GM12878 (cell line): Measurements from ENCODE around the gene UBC. TPM values are rescaled to one million over a fixed set of nuclear protein-coding genes. Genes with fewer than 3 reads are reported as not detected.

Source experiments
- BHLHE40 ChIP-seq, 2 experiments: fragments of 450-650 bp in 1 of 2; IDR thresholded peaks; 2 replicates each; pipeline ENCODE4 v1.6.1; 2011 to 2017; ENCODE audit warnings: low read depth in 2 of 2, borderline replicate concordance in 1 of 2, improper control_type of control experiment in 1 of 2, low read length in 1 of 2, mild to moderate bottlenecking in 1 of 2
- CBFB ChIP-seq: IDR thresholded peaks from 2 replicates; pipeline ENCODE4 v1.6.1; 2016; ENCODE audit warnings: antibody characterized with exemption, low read depth
- CBX5 ChIP-seq: sonication (generic); IDR thresholded peaks from 2 replicates; pipeline ENCODE4 v1.6.1; 2016; ENCODE audit warnings: low read depth, moderate library complexity, mild to moderate bottlenecking, inconsistent platforms
- EGR1 ChIP-seq, 2 experiments: IDR thresholded peaks; 1 replicate in 1 of 2; 2 replicates in 1 of 2; pipeline ENCODE4 v1.6.1; 2011 to 2012; ENCODE audit warnings: low read depth in 2 of 2, low read length in 2 of 2, borderline replicate concordance in 1 of 2, mild to moderate bottlenecking in 1 of 2, moderate library complexity in 1 of 2
- GATAD2B ChIP-seq: fragments of 450-650 bp; conservative IDR thresholded peaks from 2 replicates; pipeline ENCODE4 v1.6.1; 2017; ENCODE audit warnings: low read depth, mild to moderate bottlenecking, moderate library complexity
- JUNB ChIP-seq: IDR thresholded peaks from 2 replicates; pipeline ENCODE4 v1.6.1; 2016; ENCODE audit warnings: antibody characterized with exemption, mild to moderate bottlenecking
- MXI1 ChIP-seq: fragments of 150-350 bp; IDR thresholded peaks from 2 replicates; pipeline ENCODE4 v1.6.1; 2011; ENCODE audit warnings: low read depth, mild to moderate bottlenecking, inconsistent platforms, low read length, improper control_type of control experiment
- PAX8 ChIP-seq: fragments of 450-650 bp; IDR thresholded peaks from 2 replicates; pipeline ENCODE4 v1.6.1; 2017; ENCODE audit warnings: mild to moderate bottlenecking, moderate library complexity
- RAD51 ChIP-seq: fragments of 450-650 bp; IDR thresholded peaks from 2 replicates; pipeline ENCODE4 v1.6.1; 2016; ENCODE audit warnings: moderate library complexity, mild to moderate bottlenecking, inconsistent platforms
- RELA ChIP-seq: fragments of 450-650 bp; IDR thresholded peaks from 2 replicates; pipeline ENCODE4 v1.8.0; 2014; ENCODE audit warnings: borderline replicate concordance; ENCODE audit not compliant: partially characterized antibody
- SPI1 ChIP-seq: IDR thresholded peaks from 2 replicates; pipeline ENCODE4 v1.6.1; 2011; ENCODE audit warnings: low read depth, mild to moderate bottlenecking, low read length, moderate library complexity, borderline replicate concordance; ENCODE audit not compliant: insufficient read depth
- TCF7 ChIP-seq: IDR thresholded peaks from 2 replicates; pipeline ENCODE4 v1.6.1; 2014; ENCODE audit warnings: antibody characterized with exemption, borderline replicate concordance
- WRNIP1 ChIP-seq: IDR thresholded peaks from 2 replicates; pipeline ENCODE4 v1.6.1; 2011; ENCODE audit warnings: low read depth, low read length, improper control_type of control experiment, borderline replicate concordance
- polyA plus RNA-seq, 11 experiments: library from polyadenylated mRNA; depleted of rRNA in 4 of 11; unstranded in 6 of 11; stranded (reverse) in 5 of 11; fragments of >200 nt; fragmentation: Nextera tagmentation in 4 of 11; fragmentation: Illumina TruSeq in 1 of 11; extraction: Ambion mirVana in 4 of 11; extraction: Trizol in 1 of 11; gene quantifications; 1 replicate in 1 of 11; 2 replicates in 10 of 11; pipeline versions ENCODE4 v1.2.1 to v1.2.3, GENCODE V29; 2011 to 2016; ENCODE audit warnings: inconsistent platforms in 2 of 11, missing spikeins in 2 of 11, low read depth in 1 of 11
- total RNA-seq, 4 experiments: library from RNA; depleted of rRNA in 3 of 4; stranded (reverse); fragments of >200 nt in 3 of 4; fragmentation: Illumina TruSeq in 1 of 4; extraction: Trizol in 1 of 4; gene quantifications; 2 replicates each; pipeline versions ENCODE4 v1.2.1 to v1.2.3, GENCODE V29; 2013 to 2021
- TF ChIP-seq, protein P1 (sequence below): IDR thresholded peaks from 2 replicates; pipeline ENCODE4 v1.6.1; 2012; ENCODE audit warnings: mild to moderate bottlenecking, low read depth, low read length
- TF ChIP-seq, protein P2 (sequence below): fragments of 450-650 bp; IDR thresholded peaks from 2 replicates; pipeline ENCODE4 v1.6.1; 2017; ENCODE audit warnings: mild to moderate bottlenecking, moderate library complexity
- TF ChIP-seq, protein P3 (sequence below): fragments of 450-650 bp; IDR thresholded peaks from 2 replicates; pipeline ENCODE4 v1.6.1; 2016; ENCODE audit warnings: mild to moderate bottlenecking
- TF ChIP-seq, protein P4 (sequence below): fragments of 450-650 bp; IDR thresholded peaks from 2 replicates; pipeline ENCODE4 v1.6.1; 2017; ENCODE audit warnings: antibody characterized with exemption, mild to moderate bottlenecking, moderate library complexity

The UBC gene
- total and polyA plus RNA-seq, 10 of the 15 experiments (the other 5 are each of a cell fraction or from before 2014, with no cell fraction given) = 653 to 1,666 (median 874) TPM

DNA sequence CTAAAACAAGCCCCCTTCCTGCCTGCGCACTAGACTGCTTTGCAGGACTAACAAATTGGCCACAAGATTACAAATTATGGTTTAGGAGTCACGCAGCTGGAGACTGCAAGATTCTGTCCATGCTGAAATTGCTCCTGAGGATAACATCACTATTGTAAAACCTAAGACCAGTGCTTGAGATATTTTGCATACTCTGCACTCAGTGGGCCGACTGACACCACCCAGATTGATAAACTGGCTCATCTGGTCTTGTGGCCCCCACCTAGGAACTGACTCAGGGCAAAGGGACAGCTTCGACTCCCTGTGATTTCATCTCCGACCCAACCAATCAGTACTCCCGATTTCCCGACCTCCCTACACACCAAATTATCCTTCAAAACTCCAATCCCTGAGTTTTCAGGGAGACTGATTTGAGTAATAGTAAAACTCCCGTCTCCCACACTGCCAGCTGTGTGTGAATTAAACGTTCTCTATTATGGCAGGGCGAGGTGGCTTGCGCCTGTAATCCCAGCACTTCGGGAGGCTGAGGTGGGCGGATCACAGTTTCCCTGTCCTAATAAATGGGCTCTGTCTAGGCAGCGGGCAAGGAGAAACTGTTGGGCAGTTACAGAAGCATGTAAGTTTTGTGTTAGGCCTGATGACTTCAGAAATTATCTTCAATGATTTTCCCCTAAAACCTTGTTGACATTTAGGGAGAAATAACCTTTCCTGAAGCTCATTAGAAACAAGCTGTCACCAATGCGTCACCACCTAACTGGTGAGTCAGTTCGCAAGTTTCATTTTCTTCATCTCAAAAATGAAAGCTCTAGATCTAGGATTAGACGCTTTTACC lies 5.3 kb upstream of the UBC start (continued):
- TF ChIP-seq, protein P1, sequence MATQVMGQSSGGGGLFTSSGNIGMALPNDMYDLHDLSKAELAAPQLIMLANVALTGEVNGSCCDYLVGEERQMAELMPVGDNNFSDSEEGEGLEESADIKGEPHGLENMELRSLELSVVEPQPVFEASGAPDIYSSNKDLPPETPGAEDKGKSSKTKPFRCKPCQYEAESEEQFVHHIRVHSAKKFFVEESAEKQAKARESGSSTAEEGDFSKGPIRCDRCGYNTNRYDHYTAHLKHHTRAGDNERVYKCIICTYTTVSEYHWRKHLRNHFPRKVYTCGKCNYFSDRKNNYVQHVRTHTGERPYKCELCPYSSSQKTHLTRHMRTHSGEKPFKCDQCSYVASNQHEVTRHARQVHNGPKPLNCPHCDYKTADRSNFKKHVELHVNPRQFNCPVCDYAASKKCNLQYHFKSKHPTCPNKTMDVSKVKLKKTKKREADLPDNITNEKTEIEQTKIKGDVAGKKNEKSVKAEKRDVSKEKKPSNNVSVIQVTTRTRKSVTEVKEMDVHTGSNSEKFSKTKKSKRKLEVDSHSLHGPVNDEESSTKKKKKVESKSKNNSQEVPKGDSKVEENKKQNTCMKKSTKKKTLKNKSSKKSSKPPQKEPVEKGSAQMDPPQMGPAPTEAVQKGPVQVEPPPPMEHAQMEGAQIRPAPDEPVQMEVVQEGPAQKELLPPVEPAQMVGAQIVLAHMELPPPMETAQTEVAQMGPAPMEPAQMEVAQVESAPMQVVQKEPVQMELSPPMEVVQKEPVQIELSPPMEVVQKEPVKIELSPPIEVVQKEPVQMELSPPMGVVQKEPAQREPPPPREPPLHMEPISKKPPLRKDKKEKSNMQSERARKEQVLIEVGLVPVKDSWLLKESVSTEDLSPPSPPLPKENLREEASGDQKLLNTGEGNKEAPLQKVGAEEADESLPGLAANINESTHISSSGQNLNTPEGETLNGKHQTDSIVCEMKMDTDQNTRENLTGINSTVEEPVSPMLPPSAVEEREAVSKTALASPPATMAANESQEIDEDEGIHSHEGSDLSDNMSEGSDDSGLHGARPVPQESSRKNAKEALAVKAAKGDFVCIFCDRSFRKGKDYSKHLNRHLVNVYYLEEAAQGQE = no peak
- TF ChIP-seq WRNIP1 = no peak
- peak; percentile 69 to 74 for TF ChIP-seq BHLHE40 (IDR thresholded peaks at IDR 0.05; ENCODE audit: borderline replicate concordance in 1 of 2, low read depth in 2 of 2, low read length in 1 of 2)
- TF ChIP-seq RELA = peak; percentile 40
- TF ChIP-seq, protein P2, sequence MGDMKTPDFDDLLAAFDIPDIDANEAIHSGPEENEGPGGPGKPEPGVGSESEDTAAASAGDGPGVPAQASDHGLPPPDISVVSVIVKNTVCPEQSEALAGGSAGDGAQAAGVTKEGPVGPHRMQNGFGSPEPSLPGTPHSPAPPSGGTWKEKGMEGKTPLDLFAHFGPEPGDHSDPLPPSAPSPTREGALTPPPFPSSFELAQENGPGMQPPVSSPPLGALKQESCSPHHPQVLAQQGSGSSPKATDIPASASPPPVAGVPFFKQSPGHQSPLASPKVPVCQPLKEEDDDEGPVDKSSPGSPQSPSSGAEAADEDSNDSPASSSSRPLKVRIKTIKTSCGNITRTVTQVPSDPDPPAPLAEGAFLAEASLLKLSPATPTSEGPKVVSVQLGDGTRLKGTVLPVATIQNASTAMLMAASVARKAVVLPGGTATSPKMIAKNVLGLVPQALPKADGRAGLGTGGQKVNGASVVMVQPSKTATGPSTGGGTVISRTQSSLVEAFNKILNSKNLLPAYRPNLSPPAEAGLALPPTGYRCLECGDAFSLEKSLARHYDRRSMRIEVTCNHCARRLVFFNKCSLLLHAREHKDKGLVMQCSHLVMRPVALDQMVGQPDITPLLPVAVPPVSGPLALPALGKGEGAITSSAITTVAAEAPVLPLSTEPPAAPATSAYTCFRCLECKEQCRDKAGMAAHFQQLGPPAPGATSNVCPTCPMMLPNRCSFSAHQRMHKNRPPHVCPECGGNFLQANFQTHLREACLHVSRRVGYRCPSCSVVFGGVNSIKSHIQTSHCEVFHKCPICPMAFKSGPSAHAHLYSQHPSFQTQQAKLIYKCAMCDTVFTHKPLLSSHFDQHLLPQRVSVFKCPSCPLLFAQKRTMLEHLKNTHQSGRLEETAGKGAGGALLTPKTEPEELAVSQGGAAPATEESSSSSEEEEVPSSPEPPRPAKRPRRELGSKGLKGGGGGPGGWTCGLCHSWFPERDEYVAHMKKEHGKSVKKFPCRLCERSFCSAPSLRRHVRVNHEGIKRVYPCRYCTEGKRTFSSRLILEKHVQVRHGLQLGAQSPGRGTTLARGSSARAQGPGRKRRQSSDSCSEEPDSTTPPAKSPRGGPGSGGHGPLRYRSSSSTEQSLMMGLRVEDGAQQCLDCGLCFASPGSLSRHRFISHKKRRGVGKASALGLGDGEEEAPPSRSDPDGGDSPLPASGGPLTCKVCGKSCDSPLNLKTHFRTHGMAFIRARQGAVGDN = peak; percentile 55
- TF ChIP-seq CBFB = no peak
- TF ChIP-seq PAX8 = no peak
- no peak for TF ChIP-seq SPI1
- TF ChIP-seq, protein P3, sequence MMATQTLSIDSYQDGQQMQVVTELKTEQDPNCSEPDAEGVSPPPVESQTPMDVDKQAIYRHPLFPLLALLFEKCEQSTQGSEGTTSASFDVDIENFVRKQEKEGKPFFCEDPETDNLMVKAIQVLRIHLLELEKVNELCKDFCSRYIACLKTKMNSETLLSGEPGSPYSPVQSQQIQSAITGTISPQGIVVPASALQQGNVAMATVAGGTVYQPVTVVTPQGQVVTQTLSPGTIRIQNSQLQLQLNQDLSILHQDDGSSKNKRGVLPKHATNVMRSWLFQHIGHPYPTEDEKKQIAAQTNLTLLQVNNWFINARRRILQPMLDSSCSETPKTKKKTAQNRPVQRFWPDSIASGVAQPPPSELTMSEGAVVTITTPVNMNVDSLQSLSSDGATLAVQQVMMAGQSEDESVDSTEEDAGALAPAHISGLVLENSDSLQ = peak; percentile 87
- TF ChIP-seq EGR1 (IDR thresholded peaks at IDR 0.05; ENCODE audit: borderline replicate concordance in 1 of 2, low read depth in 2 of 2, low read length in 2 of 2) = no peak
- TF ChIP-seq CBX5 = no peak
- TF ChIP-seq, protein P4, sequence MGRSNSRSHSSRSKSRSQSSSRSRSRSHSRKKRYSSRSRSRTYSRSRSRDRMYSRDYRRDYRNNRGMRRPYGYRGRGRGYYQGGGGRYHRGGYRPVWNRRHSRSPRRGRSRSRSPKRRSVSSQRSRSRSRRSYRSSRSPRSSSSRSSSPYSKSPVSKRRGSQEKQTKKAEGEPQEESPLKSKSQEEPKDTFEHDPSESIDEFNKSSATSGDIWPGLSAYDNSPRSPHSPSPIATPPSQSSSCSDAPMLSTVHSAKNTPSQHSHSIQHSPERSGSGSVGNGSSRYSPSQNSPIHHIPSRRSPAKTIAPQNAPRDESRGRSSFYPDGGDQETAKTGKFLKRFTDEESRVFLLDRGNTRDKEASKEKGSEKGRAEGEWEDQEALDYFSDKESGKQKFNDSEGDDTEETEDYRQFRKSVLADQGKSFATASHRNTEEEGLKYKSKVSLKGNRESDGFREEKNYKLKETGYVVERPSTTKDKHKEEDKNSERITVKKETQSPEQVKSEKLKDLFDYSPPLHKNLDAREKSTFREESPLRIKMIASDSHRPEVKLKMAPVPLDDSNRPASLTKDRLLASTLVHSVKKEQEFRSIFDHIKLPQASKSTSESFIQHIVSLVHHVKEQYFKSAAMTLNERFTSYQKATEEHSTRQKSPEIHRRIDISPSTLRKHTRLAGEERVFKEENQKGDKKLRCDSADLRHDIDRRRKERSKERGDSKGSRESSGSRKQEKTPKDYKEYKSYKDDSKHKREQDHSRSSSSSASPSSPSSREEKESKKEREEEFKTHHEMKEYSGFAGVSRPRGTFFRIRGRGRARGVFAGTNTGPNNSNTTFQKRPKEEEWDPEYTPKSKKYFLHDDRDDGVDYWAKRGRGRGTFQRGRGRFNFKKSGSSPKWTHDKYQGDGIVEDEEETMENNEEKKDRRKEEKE = no peak
- 0 out of 2 replicates have a peak, but pooled peaks have one; percentile 41 for TF ChIP-seq GATAD2B
- TF ChIP-seq RAD51 = peak; percentile 55; the same call in 1 of the 2 replicates
- peak; percentile 61 for TF ChIP-seq MXI1
- TF ChIP-seq TCF7 = peak; percentile 31; the same call in 1 of the 2 replicates
- TF ChIP-seq JUNB = peak; percentile 95
